Endothelial cell of umbilical vein (primary cell): ENCODE measurements around the gene SLC27A6.

Source experiments
- EZH2 ChIP-seq: IDR thresholded peaks from 2 replicates; pipeline ENCODE4 v1.6.1; 2012; ENCODE audit warnings: borderline replicate concordance, low read depth, mild to moderate bottlenecking, moderate library complexity, low read length, inconsistent platforms; ENCODE audit not compliant: severe bottlenecking
- GATA2 ChIP-seq: IDR thresholded peaks from 2 replicates; pipeline ENCODE4 v1.7.0; 2011; ENCODE audit warnings: low read depth, mild to moderate bottlenecking, moderate library complexity, mixed read lengths, low read length; ENCODE audit not compliant: insufficient read length, insufficient read depth
- JUN ChIP-seq: IDR thresholded peaks from 2 replicates; pipeline ENCODE4 v1.6.1; 2011; ENCODE audit warnings: borderline replicate concordance, low read depth; ENCODE audit not compliant: insufficient read length, insufficient read depth
- MAX ChIP-seq: IDR thresholded peaks from 2 replicates; pipeline ENCODE4 v1.6.1; 2011; ENCODE audit not compliant: insufficient read depth, insufficient read length
- MYC ChIP-seq: IDR thresholded peaks from one replicate; pipeline ENCODE4 v1.6.1; 2011; ENCODE audit warnings: mild to moderate bottlenecking, low read depth, low read length
- POLR2A ChIP-seq: IDR thresholded peaks from 2 replicates; pipeline ENCODE4 v1.6.1; 2012; ENCODE audit warnings: low read depth, mild to moderate bottlenecking, control low read depth, low read length
- TF ChIP-seq, protein P1 (sequence below), 2 donors: IDR thresholded peaks; 1 replicate in 1 of 2; 2 replicates in 1 of 2; pipeline ENCODE4 v1.5.1; 2011; ENCODE audit warnings: low read length in 2 of 2, mild to moderate bottlenecking in 2 of 2, moderate library complexity in 2 of 2, control low read depth in 1 of 2, inconsistent platforms in 1 of 2, low read depth in 1 of 2; ENCODE audit not compliant: insufficient read depth in 1 of 2; ENCODE audit errors: extremely low read depth in 1 of 2

GRCh38 chr5:129078660-129079059 is 113.4 kb downstream of the SLC27A6 start:
- TF ChIP-seq, protein P1, sequence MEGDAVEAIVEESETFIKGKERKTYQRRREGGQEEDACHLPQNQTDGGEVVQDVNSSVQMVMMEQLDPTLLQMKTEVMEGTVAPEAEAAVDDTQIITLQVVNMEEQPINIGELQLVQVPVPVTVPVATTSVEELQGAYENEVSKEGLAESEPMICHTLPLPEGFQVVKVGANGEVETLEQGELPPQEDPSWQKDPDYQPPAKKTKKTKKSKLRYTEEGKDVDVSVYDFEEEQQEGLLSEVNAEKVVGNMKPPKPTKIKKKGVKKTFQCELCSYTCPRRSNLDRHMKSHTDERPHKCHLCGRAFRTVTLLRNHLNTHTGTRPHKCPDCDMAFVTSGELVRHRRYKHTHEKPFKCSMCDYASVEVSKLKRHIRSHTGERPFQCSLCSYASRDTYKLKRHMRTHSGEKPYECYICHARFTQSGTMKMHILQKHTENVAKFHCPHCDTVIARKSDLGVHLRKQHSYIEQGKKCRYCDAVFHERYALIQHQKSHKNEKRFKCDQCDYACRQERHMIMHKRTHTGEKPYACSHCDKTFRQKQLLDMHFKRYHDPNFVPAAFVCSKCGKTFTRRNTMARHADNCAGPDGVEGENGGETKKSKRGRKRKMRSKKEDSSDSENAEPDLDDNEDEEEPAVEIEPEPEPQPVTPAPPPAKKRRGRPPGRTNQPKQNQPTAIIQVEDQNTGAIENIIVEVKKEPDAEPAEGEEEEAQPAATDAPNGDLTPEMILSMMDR (IDR thresholded peaks at IDR 0.05; ENCODE audit: extremely low read depth in 1 of 2, insufficient read depth in 1 of 2, low read depth in 1 of 2, low read length in 2 of 2), result no peak
- TF ChIP-seq MAX, result no peak
- TF ChIP-seq EZH2, result no peak
- no peak for TF ChIP-seq JUN
- TF ChIP-seq GATA2, result no peak
- TF ChIP-seq MYC, result no peak
- TF ChIP-seq POLR2A, result no peak
